Colon (tissue), 2 donors: Measurements from ENCODE around the gene GAS6.
"Not testable (repeated sequence)": the region's sequence is repeated elsewhere in the genome, so short reads cannot be mapped to it uniquely, and the experiment has no call there.

Source experiments
- FAIRE-seq: peaks from 2 replicates; lab custom pipeline; 2012; peaks lifted over from hg19 to GRCh38; lab: Jason Lieb, UNC
- donor health status: control.
- donor health status: control.

GAS6 gene

GRCh38 chr13:113863524-113864272, at the start of gene GAS6:
GAS6 (minus strand) TSS chr13:113864076; CDS start chr13:113863920, 156 bp downstream.
- FAIRE-seq: no peak

- not testable (repeated sequence) for FAIRE-seq
Observed at GRCh38 chr13:113913408-113913807, 49.5 kb upstream of the GAS6 start.

- no peak for FAIRE-seq
Observed at GRCh38 chr13:113912596-113912995, 48.7 kb upstream of the GAS6 start.

- no peak for FAIRE-seq
Observed at GRCh38 chr13:113907635-113908617, 44.0 kb upstream of the GAS6 start.

- FAIRE-seq: no peak
Observed at GRCh38 chr13:113906571-113906970, 42.7 kb upstream of the GAS6 start.

- FAIRE-seq: no peak
Observed at GRCh38 chr13:113905942-113906341, 42.1 kb upstream of the GAS6 start.

GRCh38 chr13:113905018-113905417, 41.1 kb upstream of the GAS6 start:
- no peak for FAIRE-seq

GRCh38 chr13:113904411-113904810, 40.5 kb upstream of the GAS6 start:
- no peak for FAIRE-seq

GRCh38 chr13:113903912-113904311, 40.0 kb upstream of the GAS6 start:
- FAIRE-seq: no peak

GRCh38 chr13:113902986-113903775, 39.3 kb upstream of the GAS6 start:
- no peak for FAIRE-seq

GRCh38 chr13:113902481-113902880, 38.6 kb upstream of the GAS6 start:
- no peak for FAIRE-seq

- FAIRE-seq: no peak
Observed at GRCh38 chr13:113901642-113902041, 37.8 kb upstream of the GAS6 start.

- no peak for FAIRE-seq
Observed at GRCh38 chr13:113901231-113901630, 37.4 kb upstream of the GAS6 start.

- FAIRE-seq: no peak
Observed at GRCh38 chr13:113900646-113901045, 36.8 kb upstream of the GAS6 start.

GRCh38 chr13:113898391-113898790, 34.5 kb upstream of the GAS6 start:
- FAIRE-seq: no peak

- FAIRE-seq: no peak
Observed at GRCh38 chr13:113897966-113898365, 34.1 kb upstream of the GAS6 start.

GRCh38 chr13:113897161-113897560, 33.3 kb upstream of the GAS6 start:
- no peak for FAIRE-seq

GRCh38 chr13:113895436-113895835, 31.6 kb upstream of the GAS6 start:
- no peak for FAIRE-seq

GRCh38 chr13:113890774-113891480, 27.1 kb upstream of the GAS6 start:
- FAIRE-seq: no peak

GRCh38 chr13:113889467-113889866, 25.6 kb upstream of the GAS6 start:
- FAIRE-seq: no peak

GRCh38 chr13:113888701-113889330, 24.9 kb upstream of the GAS6 start:
- no peak for FAIRE-seq
